NCI-H1436 treated with DMSO at 0.1 percent for 48 hours (cell line): Measurements from ENCODE around the gene PRKAG2.
"Not testable (repeated sequence)": the region's sequence is repeated elsewhere in the genome, so short reads cannot be mapped to it uniquely, and the experiment has no call there.

Experiments used
- DNase-seq: peaks from one replicate; lab custom pipeline; 2025; lab: John Stamatoyannopoulos, UW

The PRKAG2 gene

GRCh38 chr7:151764056-151764920 is 112.6 kb downstream of the PRKAG2 start:
- no peak for DNase-seq

- no peak for DNase-seq
These were observed 113.4 kb downstream of the PRKAG2 start for GRCh38 chr7:151763420-151763984.

DNA sequence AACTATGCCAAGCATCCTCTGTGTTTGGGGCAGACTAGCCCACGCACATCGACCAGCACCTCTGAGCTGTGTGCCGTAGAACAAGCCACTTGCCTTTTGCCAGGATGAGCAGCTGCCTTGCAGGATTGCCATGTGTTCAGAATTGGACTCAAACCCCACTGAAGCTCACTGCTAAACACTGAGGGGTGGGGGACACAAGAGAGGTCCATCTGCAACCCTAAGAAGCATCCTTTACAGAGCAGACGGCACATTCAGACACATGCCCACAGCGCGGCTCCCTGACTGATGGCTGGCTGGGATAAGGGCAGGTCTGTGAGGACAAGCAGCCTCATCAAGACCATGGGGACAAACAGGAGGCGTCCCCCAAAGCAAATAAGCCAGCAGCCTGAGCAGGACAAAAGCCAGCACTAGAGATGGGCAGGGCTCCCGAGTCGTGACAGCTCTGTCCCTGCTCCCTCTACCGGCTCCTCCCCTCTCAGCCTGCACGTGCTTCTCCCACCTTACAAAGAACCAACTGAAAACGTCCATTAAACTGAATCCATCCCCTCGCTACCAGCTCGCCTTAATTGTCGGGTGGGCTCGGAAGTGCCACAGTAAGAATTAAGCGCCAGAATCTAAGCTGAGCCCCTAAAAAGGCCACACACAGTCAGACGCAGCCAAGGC is 114.2 kb downstream of the PRKAG2 start:
- no peak for DNase-seq

- DNase-seq, result no peak
These were observed 115.0 kb downstream of the PRKAG2 start for GRCh38 chr7:151761957-151762356.

DNA sequence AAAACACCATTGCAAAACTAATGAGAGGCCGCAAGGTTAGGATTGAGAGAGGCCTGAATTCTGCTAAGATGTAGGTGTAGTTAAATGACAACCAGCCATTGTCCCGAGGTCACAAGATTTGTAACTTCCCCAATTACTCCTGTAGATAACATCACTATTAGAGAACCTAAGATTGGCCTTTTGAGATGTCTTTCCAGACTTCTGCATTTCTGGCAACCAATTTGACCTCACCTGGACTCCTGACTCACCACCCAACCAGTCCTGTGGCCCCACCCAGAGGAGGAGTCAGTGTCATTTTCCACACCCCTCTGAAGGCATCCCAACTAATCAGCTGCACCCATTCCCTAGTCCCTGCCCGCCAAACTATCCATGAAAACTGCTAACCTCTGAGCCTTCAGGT is 115.7 kb downstream of the PRKAG2 start:
- no peak for DNase-seq

DNA sequence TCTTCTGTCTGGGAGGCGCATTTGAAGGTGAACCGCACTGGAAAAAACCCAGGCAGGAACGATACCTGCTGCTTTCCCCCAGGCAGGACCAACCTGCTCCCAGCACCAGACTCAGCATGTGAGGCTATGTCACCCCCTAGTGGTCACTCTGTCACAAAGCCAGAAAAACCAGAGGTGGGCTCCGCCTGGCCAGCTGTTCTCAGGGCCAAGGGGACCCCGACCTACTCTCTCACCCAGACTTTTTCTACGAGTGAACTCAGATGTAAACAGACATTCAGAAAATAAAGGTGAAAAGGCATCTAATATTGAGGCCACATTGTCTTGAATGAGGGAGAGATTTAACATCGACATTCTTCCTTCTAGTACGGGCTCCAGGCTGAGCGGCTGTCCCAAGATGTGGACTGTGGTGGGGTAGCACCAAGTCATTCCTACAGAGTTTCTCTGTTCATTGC is 117.3 kb downstream of the PRKAG2 start:
- no peak for DNase-seq

DNA sequence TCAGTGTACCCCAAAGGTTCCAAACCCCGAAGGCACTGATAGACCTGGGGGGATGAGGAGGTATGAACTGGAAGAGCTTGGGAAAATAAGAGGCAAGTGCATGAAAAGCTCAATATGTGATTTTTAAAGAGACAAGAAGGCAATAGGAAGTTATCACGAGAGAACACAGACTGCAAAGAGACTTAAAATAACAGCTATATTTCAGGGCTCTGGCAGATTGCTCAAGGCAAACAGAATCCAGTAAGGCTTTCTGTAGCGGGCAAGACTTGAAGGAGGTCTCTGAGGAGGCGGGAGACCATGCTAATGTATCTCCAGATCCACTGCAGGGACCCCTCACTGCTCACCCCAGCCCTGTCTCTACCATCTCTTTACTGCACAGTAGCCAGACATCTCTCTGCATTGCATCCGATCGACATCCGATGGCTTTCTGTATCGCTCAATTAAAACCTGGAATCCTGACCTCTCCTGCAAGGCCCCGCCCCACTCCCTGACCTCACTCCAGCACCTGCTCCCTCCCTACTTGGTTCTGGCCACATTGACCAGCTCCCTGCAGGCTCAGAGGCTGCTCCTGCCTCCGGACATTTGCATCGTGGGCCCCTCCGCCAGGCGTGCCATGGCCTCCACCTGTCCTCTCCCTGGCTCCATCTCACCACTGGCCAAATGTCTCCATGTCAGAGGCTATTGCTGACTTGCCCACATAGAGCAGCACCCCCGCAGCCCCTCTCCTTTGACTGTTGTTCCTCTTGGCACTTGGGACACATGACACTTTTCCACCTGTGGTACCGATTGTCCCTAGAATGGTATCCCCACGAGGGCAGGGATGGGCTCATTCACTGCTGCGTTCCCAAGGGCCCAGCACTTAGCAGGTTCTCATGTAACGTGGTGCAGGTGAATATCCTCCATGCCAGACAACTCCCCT is 118.0 kb downstream of the PRKAG2 start:
- no peak for DNase-seq

- DNase-seq, result no peak
These were observed 119.6 kb downstream of the PRKAG2 start for GRCh38 chr7:151757274-151757673.

DNA sequence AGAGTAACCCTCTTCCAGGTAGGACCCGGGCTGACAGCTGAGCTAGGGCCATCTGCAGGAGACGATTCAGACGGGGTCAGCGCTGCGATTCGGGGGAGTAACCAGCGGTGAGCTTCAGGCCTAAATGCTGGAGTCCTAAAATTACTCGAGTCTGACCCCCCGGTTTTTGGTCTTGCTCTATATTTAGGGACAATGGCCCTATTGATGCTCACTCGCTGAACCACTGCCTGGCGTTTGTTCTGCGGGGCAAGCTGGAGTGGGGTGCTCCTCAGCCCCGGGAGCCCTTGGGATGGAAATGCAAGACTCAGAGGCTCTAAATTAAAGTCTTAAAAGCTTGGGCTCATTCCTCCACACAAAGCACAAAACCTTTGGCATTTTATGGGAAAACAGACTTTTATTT is 120.0 kb downstream of the PRKAG2 start:
- no peak for DNase-seq

DNA sequence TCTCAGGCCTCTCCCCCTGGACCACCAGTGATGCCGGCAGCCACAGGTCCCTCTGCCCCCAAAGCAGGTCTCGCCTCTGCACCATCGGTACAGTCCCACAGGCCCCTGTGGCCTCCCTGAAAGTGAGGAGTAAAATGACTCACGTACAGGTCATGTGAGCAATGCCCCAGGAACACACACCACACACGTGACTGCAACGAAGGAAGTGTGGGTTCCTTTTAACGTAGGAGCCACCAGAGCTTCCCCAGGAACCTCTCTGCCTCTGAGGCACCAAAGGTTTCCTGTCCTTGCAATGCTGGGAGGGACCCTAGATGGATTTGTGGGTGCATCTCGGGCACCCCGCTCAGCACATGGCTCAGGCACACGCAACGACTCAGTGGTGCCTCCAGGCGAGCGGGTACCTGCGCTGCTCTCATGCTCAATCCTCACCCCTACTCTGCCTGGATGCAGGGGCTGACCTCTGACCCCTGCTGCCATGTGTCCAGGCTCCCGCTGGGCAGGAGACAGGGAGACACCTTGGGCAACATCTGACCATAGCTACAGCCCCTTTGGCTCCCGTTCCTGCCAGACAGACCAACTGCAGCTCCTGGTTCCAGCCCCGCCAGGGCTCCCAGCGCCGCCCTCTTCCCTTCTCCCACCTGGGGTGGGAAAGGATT is 120.7 kb downstream of the PRKAG2 start:
- DNase-seq, result no peak

GRCh38 chr7:151755131-151755801 is 121.6 kb downstream of the PRKAG2 start:
- DNase-seq, result no peak

GRCh38 chr7:151754688-151755130 is 122.2 kb downstream of the PRKAG2 start:
- DNase-seq, result no peak

GRCh38 chr7:151754142-151754590 is 122.7 kb downstream of the PRKAG2 start:
- DNase-seq, result no peak

DNA sequence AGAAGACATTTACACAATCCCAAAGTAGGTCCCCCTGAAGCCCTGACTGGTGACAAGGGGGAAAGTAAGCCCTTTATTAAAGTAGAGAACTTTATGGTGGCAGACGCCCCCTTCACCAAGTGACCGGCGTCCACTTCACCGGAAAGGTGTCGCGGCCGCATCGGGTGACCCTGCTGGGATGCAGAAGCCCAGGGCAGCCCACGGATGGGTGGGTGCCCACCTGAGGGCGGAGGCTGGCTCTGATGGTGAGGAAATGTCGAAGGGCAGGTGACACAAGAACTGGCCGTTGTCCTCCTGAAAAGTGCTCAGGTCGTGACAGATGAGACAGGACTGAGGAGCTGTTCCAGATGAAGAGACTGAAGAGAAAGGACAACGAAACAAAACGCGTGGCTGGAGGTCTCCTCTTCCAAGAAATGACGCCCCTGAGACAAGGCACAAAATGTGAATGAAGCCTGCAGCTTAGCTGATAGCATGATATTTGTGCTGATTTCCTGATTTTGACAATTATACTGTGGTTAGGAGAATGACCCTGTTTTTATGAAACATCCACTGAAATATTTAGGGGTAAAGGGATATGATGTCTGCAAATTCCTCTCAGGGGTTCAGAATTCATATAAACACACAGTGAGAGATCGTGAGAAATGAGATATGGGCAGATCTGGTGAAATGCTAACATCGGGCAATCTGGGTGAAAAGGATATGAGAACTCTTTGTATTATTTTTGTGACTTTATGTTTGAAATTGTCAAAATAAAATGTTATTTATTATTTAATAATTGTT is 123.9 kb downstream of the PRKAG2 start:
- no peak for DNase-seq

DNA sequence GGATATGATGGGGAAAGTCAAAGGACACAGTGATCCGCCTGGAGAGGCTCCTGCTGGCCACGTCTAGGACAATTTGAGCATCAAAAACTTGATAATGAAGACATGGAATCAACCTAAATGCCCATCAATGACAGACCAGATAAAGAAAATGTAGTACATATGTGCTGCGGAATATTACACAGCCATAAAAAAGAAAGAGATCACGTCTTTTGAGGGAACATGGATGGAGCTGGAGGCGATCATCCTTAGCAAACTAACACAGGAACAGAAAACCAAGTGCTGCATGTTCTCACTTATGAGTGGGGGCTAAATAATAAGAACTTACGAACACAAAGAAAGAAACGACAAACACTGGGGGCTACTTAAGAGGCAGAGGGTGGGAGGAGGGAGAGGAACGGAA is 124.9 kb downstream of the PRKAG2 start:
- no peak for DNase-seq

- DNase-seq, result no peak
These were observed 128.2 kb downstream of the PRKAG2 start for GRCh38 chr7:151748733-151749132.

DNA sequence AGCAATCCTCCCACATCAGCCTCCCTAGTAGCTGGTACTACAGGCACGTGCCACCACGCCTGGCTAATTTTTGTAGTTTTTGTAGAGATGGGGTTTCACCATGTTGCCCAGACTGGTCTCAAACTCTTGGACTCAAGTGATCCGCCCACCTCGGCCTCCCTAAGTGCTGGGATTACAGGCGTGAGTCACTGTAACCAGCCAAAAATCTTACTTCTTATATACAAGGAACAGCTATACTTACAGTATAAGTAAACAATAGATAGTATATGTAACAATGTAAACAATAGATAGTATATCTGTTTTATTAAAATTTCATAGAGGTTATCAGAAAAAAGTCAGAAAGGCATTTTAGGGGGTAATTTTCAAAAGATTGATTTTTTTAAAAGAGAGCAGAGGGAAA is 128.9 kb downstream of the PRKAG2 start:
- not testable (repeated sequence) for DNase-seq

GRCh38 chr7:151745706-151746105 is 131.2 kb downstream of the PRKAG2 start:
- DNase-seq, result no peak

DNA sequence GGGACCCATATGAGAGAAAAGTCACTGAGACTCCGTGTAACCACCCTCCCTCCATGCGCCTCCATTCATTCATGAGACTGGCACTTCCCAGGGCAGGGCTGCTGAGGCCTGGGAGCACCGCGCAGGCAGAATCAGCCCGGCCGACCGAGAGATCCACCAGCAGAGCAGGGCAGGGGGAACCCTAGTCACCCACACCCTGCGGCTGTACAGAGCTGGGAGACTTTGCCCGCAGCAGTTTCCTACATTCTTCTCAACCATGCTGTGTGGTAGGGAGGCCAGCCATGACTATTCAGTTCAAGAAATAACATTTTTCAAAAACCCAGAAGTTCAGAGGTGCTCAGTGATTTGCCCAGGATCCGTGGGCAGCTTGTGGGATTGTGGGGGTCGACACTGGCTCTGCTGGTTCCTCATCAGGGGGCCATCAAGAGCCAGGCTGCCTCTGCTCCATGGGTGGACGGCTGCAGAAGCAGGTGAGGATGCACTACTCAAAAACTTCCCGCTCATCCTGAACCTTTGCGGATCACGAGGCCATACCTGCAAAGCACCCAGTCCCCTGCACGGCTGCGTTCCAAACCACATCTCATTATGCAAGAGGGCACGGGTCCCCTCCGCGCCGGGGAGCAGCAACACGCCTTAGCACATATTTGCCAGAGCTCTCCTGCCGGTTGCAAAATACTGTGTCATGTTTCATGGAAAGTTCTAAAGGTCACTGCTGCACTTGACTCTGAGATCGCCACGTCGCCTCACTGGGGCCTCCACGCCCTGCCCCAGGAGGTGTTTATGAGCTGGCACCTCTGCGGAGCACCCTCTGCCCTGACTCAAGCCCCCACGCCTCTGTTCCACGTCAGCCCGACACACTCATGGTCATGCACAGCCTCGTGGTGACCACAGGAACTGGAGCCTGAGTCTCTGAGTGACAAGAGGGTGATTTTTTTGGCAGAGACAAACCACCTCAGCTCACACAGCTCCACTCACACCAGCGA is 132.0 kb downstream of the PRKAG2 start:
- DNase-seq, result no peak
